Osteoblast (primary cell): ENCODE results near the gene TBKBP1. TPM values are rescaled to one million over a fixed set of nuclear protein-coding genes. Genes with fewer than 3 reads are reported as not detected.

Experiments used
- DNase-seq: peaks from one replicate; pipeline ENCODE4 v3.0.0; 2011; ENCODE audit warnings: low spot score, mixed read lengths; ENCODE audit not compliant: insufficient read length; ENCODE audit errors: missing footprints
- H2AFZ ChIP-seq: 2 replicates; pipeline ENCODE4 v1.6.0; 2011; ENCODE audit warnings: mild to moderate bottlenecking, low read length
- H3K27ac ChIP-seq: 2 replicates; pipeline ENCODE4 v1.5.1; 2011; ENCODE audit warnings: mild to moderate bottlenecking, low read depth, low read length, moderate library complexity
- H3K27me3 ChIP-seq: 2 replicates; pipeline ENCODE4 v1.6.0; 2012; ENCODE audit warnings: mild to moderate bottlenecking, control low read depth, inconsistent platforms, low read length, moderate library complexity; ENCODE audit not compliant: insufficient read depth
- H3K36me3 ChIP-seq: 2 replicates; pipeline ENCODE4 v1.5.1; 2011; ENCODE audit warnings: mild to moderate bottlenecking, low read length, control low read depth, moderate library complexity; ENCODE audit not compliant: insufficient read depth
- H3K4me1 ChIP-seq: 2 replicates; pipeline ENCODE4 v1.5.1; 2011; ENCODE audit warnings: mild to moderate bottlenecking, low read length, control low read depth, moderate library complexity; ENCODE audit not compliant: insufficient read depth
- H3K4me2 ChIP-seq: 2 replicates; pipeline ENCODE4 v1.6.0; 2011; ENCODE audit warnings: mild to moderate bottlenecking, low read length; ENCODE audit not compliant: insufficient read depth
- H3K4me3 ChIP-seq: fragments of 200-600 bp; sonication (generic); 3 replicates; pipeline ENCODE4 v1.5.1; 2012; ENCODE audit warnings: mild to moderate bottlenecking, low read length, inconsistent platforms; ENCODE audit not compliant: insufficient read depth
- H3K79me2 ChIP-seq: 2 replicates; pipeline ENCODE4 v1.6.0; 2012; ENCODE audit warnings: mild to moderate bottlenecking, low read length, control low read depth, inconsistent platforms; ENCODE audit not compliant: insufficient read depth
- H3K9me3 ChIP-seq: 2 replicates; pipeline ENCODE4 v1.5.1; 2011; ENCODE audit warnings: low read depth, low read length, control low read depth
- H4K20me1 ChIP-seq: 2 replicates; pipeline ENCODE4 v1.6.0; 2012; ENCODE audit warnings: mild to moderate bottlenecking, low read length, control low read depth; ENCODE audit not compliant: insufficient read depth
- CTCF ChIP-seq: IDR thresholded peaks from 2 replicates; pipeline ENCODE4 v1.5.1; 2011; ENCODE audit warnings: mild to moderate bottlenecking, low read depth, low read length, moderate library complexity; ENCODE audit errors: extremely low read depth
- small RNA-seq: library from RNA; depleted of rRNA; stranded (forward); fragments of <200 nt; gene quantifications from one replicate; pipeline ENCODE3, GENCODE V24; 2012
- total RNA-seq: library from RNA; depleted of rRNA; stranded (reverse); fragments of >200 nt; gene quantifications from 2 replicates; pipeline ENCODE4 v1.2.3, GENCODE V29; 2012

TBKBP1 gene
- total RNA-seq, 1 donor: 11.9 TPM

GRCh38 chr17:47751471-47751870 is 57.5 kb downstream of the TBKBP1 start:
- Histone ChIP-seq H3K4me2 (no peak overlapping the region), H3K36me3 (no peaks in the 10 kb centered on the region), H3K27ac (no peak overlapping the region), H2AFZ (no peak overlapping the region), H3K4me1 (no peaks in the 10 kb centered on the region), H3K27me3 (peaks cover 21% of the 10 kb centered on the region), H3K79me2 (no peaks in the 10 kb centered on the region), H4K20me1 (no peaks in the 10 kb centered on the region), H3K4me3 (no peak overlapping the region), H3K9me3 (no peaks in the 10 kb centered on the region)
- no peak for TF ChIP-seq CTCF
- DNase-seq: no peak

- Histone ChIP-seq H3K36me3 (no peaks in the 10 kb centered on the region), H3K27me3 (peaks cover 12% of the 10 kb centered on the region), H3K4me2 (no peak overlapping the region), H3K79me2 (no peaks in the 10 kb centered on the region), H3K4me3 (no peak overlapping the region), H4K20me1 (no peaks in the 10 kb centered on the region), H3K4me1 (no peaks in the 10 kb centered on the region), H3K27ac (no peak overlapping the region), H3K9me3 (peaks cover 4% of the 10 kb centered on the region), H2AFZ (no peak overlapping the region)
- TF ChIP-seq CTCF: no peak
- no peak for DNase-seq
Measured at GRCh38 chr17:47757386-47757785, 63.4 kb downstream of the TBKBP1 start.

- H3K27ac ChIP-seq: no peak overlapping the region
- DNase-seq: no peak
- H4K20me1 ChIP-seq: no peaks in the 10 kb centered on the region
- peaks cover 4% of the 10 kb centered on the region for H3K9me3 ChIP-seq
- H3K27me3 ChIP-seq: peaks cover 7% of the 10 kb centered on the region
- no peaks in the 10 kb centered on the region for H3K4me1 ChIP-seq
- no peak for TF ChIP-seq CTCF
- no peaks in the 10 kb centered on the region for H3K79me2 ChIP-seq
- no peak overlapping the region for H2AFZ ChIP-seq
- no peak overlapping the region for H3K4me3 ChIP-seq
- no peak overlapping the region for H3K4me2 ChIP-seq
- no peaks in the 10 kb centered on the region for H3K36me3 ChIP-seq
Measured at GRCh38 chr17:47760409-47761140, 66.6 kb downstream of the TBKBP1 start.

Small RNA genes within 50 kb of the gene (small RNA-seq; reads per million reads assigned to genes)
- not detected for gene AC015674.1

Other genes starting within 250 kb of the TBKBP1 start
- 104 and 105 TPM in 2 replicates for gene NPEPPS, start 163.1 kb upstream of the TBKBP1 start, total RNA-seq
- 331 and 351 TPM in 2 replicates for gene KPNB1, start 44.2 kb upstream of the TBKBP1 start, total RNA-seq
- gene TBX21, start 39.1 kb downstream of the TBKBP1 start, total RNA-seq: not detected in 2 replicates
- 8.0 and 8.3 TPM in 2 replicates for gene OSBPL7, start 127.6 kb downstream of the TBKBP1 start, total RNA-seq
- gene MRPL10, start 137.4 kb downstream of the TBKBP1 start, total RNA-seq: 32.7 and 35.8 TPM in 2 replicates
- gene LRRC46, start 137.5 kb downstream of the TBKBP1 start, total RNA-seq: not detected in 2 replicates
- gene SCRN2, start 147.1 kb downstream of the TBKBP1 start, total RNA-seq: 41.0 and 42.7 TPM in 2 replicates
- gene SP6, start 157.0 kb downstream of the TBKBP1 start, total RNA-seq: under 0.01 TPM in 2 replicates
- 2.4 and 2.5 TPM in 2 replicates for gene SP2, start 202.1 kb downstream of the TBKBP1 start, total RNA-seq
- 31.5 and 32.4 TPM in 2 replicates for gene PNPO, start 247.4 kb downstream of the TBKBP1 start, total RNA-seq